Karpas-422 (cell line): ENCODE measurements around the gene COL1A2. TPM values are rescaled to one million over a fixed set of nuclear protein-coding genes. Genes with fewer than 3 reads are reported as not detected.

Experiments
- DNase-seq: peaks from one replicate; pipeline ENCODE4 v3.0.0-alpha.2; 2015
- H2AFZ ChIP-seq: fragments of 200-600 bp; sonication (generic); 2 replicates; pipeline ENCODE4 v1.6.1; 2014; ENCODE audit warnings: antibody characterized with exemption, low read length, mixed read lengths
- H3K27ac ChIP-seq: fragments of 200-600 bp; sonication (generic); 2 replicates; pipeline ENCODE4 v1.5.1; 2014; ENCODE audit warnings: mild to moderate bottlenecking, low read length, moderate library complexity
- H3K27me3 ChIP-seq: fragments of 200-600 bp; sonication (generic); 2 replicates; pipeline ENCODE4 v1.6.1; 2014; ENCODE audit warnings: low read length, mixed read lengths
- H3K36me3 ChIP-seq: fragments of 200-600 bp; sonication (generic); 2 replicates; pipeline ENCODE4 v1.6.1; 2014; ENCODE audit warnings: low read length, mixed read lengths; ENCODE audit not compliant: insufficient read depth
- H3K4me1 ChIP-seq: fragments of 200-600 bp; sonication (generic); 2 replicates; pipeline ENCODE4 v1.6.1; 2014; ENCODE audit warnings: mild to moderate bottlenecking, low read length, mixed read lengths
- H3K4me2 ChIP-seq: fragments of 200-600 bp; sonication (generic); 2 replicates; pipeline ENCODE4 v1.6.1; 2014; ENCODE audit warnings: low read length, low read depth, mild to moderate bottlenecking; ENCODE audit not compliant: poor library complexity, severe bottlenecking
- H3K4me3 ChIP-seq: fragments of 200-600 bp; sonication (generic); 2 replicates; pipeline ENCODE4 v1.5.1; 2014; ENCODE audit warnings: mild to moderate bottlenecking, antibody characterized with exemption, low read length, mixed read lengths
- H3K79me2 ChIP-seq: fragments of 200-600 bp; sonication (generic); 2 replicates; pipeline ENCODE4 v1.6.1; 2014; ENCODE audit warnings: mild to moderate bottlenecking, low read length, mixed read lengths
- H3K9ac ChIP-seq: fragments of 200-600 bp; sonication (generic); 2 replicates; pipeline ENCODE4 v1.6.0; 2014; ENCODE audit warnings: low read length
- H3K9me2 ChIP-seq: fragments of 200-600 bp; sonication (generic), shearing (Covaris generic); replicated peaks from 2 replicates; pipeline ENCODE4 v1.6.0; 2014; ENCODE audit warnings: mild to moderate bottlenecking, low read length, moderate library complexity; ENCODE audit not compliant: insufficient read depth
- H3K9me3 ChIP-seq: fragments of 300-700, 200-600 bp; sonication (generic); 2 replicates; pipeline ENCODE4 v1.6.1; 2014; ENCODE audit warnings: low read length, mixed read lengths
- H4K20me1 ChIP-seq: fragments of 200-600 bp; sonication (generic); 2 replicates; pipeline ENCODE4 v1.6.1; 2014; ENCODE audit warnings: mild to moderate bottlenecking, antibody characterized with exemption, low read length, low read depth; ENCODE audit not compliant: insufficient read depth
- total RNA-seq: library from RNA; depleted of rRNA; stranded (reverse); fragments of >200 nt; shearing (Covaris generic); gene quantifications from 2 replicates; pipeline ENCODE4 v1.2.3, GENCODE V29; 2014; ENCODE audit warnings: low replicate concordance

COL1A2 gene
- total RNA-seq, 1 experiment from 2014 or later: not detected

DNA sequence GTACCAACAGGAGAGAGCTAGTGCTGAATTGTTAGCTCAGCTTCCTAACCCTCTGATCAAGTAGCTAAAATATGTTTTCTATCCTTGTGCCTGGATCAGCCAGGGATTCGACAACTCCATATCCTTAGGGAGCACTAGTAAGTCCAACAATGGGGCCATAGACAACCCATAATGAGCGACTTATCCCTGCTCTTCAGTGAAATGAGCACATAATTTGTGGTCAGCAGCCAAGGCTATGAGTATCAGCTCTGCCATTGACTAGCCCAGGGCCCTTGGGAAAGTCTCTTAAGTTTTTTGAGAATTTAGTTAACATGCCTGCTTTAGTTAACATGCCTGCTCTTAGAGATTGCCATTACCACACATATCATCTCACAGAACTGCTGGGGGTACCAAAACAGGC is 39.3 kb downstream of the COL1A2 start:
- Histone ChIP-seq H3K9me3 (no peaks in the 10 kb centered on the region), H3K4me3 (no peak overlapping the region), H3K9me2 (no peaks in the 10 kb centered on the region), H4K20me1 (no peaks in the 10 kb centered on the region), H2AFZ (no peak overlapping the region), H3K27ac (no peak overlapping the region), H3K36me3 (no peaks in the 10 kb centered on the region), H3K4me1 (peaks cover 5% of the 10 kb centered on the region; the same call in 1 of the 2 replicates), H3K9ac (no peak overlapping the region), H3K27me3 (0 out of 2 replicates have a peak, but pooled peaks cover 2% of the 10 kb centered on the region), H3K79me2 (no peaks in the 10 kb centered on the region), H3K4me2 (no peak overlapping the region)
- no peak for DNase-seq

DNA sequence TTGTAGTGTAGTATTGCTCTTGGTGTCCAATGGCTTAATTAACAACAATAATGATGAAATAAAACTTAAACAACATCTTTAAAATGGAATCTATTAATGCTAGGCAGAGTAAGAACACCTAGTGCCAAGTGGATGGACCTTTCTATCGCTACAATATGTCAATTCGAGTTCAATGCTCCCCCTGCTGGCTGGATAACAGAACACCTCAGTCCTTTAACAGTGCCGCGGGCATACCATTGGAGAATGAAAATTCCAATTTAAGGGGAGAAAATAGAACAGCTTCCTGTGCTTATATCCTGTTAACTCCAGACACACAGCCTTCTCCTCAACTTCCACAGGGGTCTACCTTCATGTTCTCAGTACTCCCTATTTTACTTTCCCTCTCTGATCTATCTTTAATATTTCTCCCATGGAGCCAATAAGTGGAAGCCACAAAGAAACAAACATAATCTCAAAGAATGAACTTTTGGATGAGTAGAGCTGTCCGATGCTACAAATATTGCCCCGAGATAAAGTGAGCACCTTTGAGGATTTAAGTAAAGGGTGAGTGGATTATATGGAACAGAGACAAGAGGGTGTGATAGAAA is 41.4 kb downstream of the COL1A2 start:
- 0 out of 2 replicates have a peak, but pooled peaks cover 2% of the 10 kb centered on the region for H3K27me3 ChIP-seq
- H3K36me3 ChIP-seq: no peaks in the 10 kb centered on the region
- H3K9me3 ChIP-seq: no peaks in the 10 kb centered on the region
- H3K79me2 ChIP-seq: no peaks in the 10 kb centered on the region
- peaks cover 2% of the 10 kb centered on the region; the same call in 1 of the 2 replicates for H3K4me1 ChIP-seq
- H3K4me3 ChIP-seq: no peak overlapping the region
- H3K27ac ChIP-seq: no peak overlapping the region
- H3K4me2 ChIP-seq: no peak overlapping the region
- DNase-seq: peak; percentile 83
- H2AFZ ChIP-seq: no peak overlapping the region
- H3K9ac ChIP-seq: no peak overlapping the region
- H3K9me2 ChIP-seq: no peaks in the 10 kb centered on the region
- H4K20me1 ChIP-seq: no peaks in the 10 kb centered on the region

DNA sequence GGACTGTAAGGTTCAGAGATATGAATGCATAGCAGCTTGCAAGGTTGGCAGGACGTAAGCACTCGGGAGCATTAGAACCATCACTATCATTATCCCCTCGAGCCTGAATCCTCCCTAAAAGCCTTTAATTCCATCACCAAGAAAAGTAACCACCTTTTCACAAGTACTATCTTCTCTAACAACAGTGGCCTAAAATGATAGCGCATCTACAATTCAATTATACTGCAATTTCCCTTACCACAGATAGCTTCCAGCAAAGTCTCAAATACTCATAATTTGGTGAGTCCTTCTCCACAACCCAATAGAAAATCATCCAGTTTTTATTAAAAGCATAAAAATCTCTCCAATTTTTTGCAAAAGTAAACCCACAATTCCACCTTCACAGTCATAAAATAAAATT is 42.0 kb downstream of the COL1A2 start:
- no peaks in the 10 kb centered on the region for H3K36me3 ChIP-seq
- H3K27ac ChIP-seq: no peak overlapping the region
- H3K9ac ChIP-seq: no peak overlapping the region
- H3K4me1 ChIP-seq: no peaks in the 10 kb centered on the region
- no peaks in the 10 kb centered on the region for H4K20me1 ChIP-seq
- H3K4me3 ChIP-seq: no peak overlapping the region
- H2AFZ ChIP-seq: no peak overlapping the region
- no peaks in the 10 kb centered on the region for H3K79me2 ChIP-seq
- 0 out of 2 replicates have a peak, but pooled peaks cover 2% of the 10 kb centered on the region for H3K27me3 ChIP-seq
- H3K9me3 ChIP-seq: no peaks in the 10 kb centered on the region
- no peaks in the 10 kb centered on the region for H3K9me2 ChIP-seq
- DNase-seq: no peak
- H3K4me2 ChIP-seq: no peak overlapping the region

DNA sequence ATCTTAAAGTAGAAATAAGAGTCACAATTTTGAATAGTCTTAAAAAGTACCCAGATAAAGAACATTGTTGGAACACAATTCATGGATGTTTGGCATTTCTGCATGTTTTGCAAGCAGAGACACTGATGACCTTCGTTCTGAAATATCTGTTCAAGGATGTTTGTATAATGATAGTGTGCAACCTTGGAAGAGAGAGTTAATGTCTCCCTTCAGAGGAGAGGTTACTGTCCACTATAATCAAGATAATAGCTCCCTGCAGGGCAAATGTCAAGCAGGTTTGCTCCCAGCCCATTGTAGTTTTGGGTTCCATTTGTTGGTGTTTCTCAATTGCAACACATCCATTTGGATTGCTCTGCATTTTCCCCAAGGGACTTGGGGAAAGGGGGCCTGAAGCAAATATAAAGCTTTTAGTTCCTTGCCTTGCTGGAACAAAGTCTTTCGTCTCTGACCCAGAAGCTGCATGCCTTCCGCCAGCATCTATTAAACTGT is 45.2 kb downstream of the COL1A2 start:
- no peaks in the 10 kb centered on the region for H3K9me2 ChIP-seq
- H3K27me3 ChIP-seq: 0 out of 2 replicates have a peak, but pooled peaks cover 2% of the 10 kb centered on the region
- DNase-seq: no peak
- no peaks in the 10 kb centered on the region for H3K9me3 ChIP-seq
- no peaks in the 10 kb centered on the region for H3K36me3 ChIP-seq
- no peaks in the 10 kb centered on the region for H4K20me1 ChIP-seq
- H3K79me2 ChIP-seq: no peaks in the 10 kb centered on the region
- H3K4me2 ChIP-seq: no peak overlapping the region
- H2AFZ ChIP-seq: no peak overlapping the region
- no peak overlapping the region for H3K4me3 ChIP-seq
- no peaks in the 10 kb centered on the region for H3K4me1 ChIP-seq
- no peak overlapping the region for H3K9ac ChIP-seq
- no peak overlapping the region for H3K27ac ChIP-seq

DNA sequence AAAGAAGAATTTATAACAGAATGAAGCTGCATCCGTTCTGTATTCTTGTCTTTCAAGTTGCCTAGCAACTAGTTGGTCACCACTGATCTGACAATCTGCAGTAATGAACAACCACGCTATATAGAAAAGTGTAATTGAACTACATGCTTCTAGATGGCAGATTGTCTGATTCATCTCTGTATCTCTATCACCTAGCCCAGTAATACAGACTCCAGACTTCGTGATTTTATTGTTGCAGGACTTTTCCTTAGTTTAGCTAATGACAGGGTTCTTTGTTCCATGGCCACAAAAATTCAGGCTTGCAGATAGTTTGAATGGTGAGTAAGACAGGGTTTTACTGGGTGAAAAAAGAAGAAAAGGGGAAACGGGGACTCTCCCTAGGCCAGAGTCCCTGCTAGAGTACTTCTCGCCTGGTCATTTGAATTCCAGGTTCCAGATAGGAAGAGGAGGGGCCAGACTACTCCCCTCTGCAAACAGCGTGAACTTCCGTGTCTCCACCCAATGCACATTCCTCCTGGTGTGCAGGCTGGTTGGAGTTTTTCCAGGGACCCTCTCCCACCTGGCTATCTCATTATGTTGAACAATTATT is 45.9 kb downstream of the COL1A2 start:
- no peaks in the 10 kb centered on the region for H3K79me2 ChIP-seq
- no peaks in the 10 kb centered on the region for H3K27me3 ChIP-seq
- H3K27ac ChIP-seq: no peak overlapping the region
- no peaks in the 10 kb centered on the region for H3K9me3 ChIP-seq
- H3K4me2 ChIP-seq: no peak overlapping the region
- no peak overlapping the region for H3K9ac ChIP-seq
- no peak for DNase-seq
- H4K20me1 ChIP-seq: no peaks in the 10 kb centered on the region
- H3K36me3 ChIP-seq: no peaks in the 10 kb centered on the region
- no peak overlapping the region for H3K4me3 ChIP-seq
- H3K9me2 ChIP-seq: no peaks in the 10 kb centered on the region
- H2AFZ ChIP-seq: no peak overlapping the region
- no peaks in the 10 kb centered on the region for H3K4me1 ChIP-seq

DNA sequence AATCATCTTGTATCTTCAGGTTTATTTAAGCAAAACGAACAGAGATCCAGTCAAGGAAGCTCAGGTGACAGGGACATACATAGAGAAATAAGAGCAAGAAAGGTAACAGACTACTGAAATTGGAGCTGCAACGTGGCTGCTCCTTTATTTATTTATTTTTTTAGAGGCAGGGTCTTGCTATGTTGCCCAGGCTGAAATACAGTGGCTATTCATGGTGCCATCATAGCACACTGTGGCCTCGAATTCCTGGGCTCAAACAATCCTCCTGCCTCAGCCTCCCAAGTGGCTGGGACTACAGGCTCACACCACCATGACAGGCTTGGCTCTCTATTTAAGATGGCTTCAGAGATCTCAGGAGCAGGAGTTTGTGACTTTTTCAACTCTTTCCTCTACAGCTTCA is 46.4 kb downstream of the COL1A2 start:
- Histone ChIP-seq H3K36me3 (no peaks in the 10 kb centered on the region), H3K4me1 (no peaks in the 10 kb centered on the region), H3K4me3 (no peak overlapping the region), H3K9me3 (no peaks in the 10 kb centered on the region), H2AFZ (no peak overlapping the region), H3K27me3 (no peaks in the 10 kb centered on the region), H4K20me1 (no peaks in the 10 kb centered on the region), H3K9ac (no peak overlapping the region), H3K4me2 (no peak overlapping the region), H3K27ac (no peak overlapping the region), H3K79me2 (no peaks in the 10 kb centered on the region), H3K9me2 (no peaks in the 10 kb centered on the region)
- peak; percentile 4 for DNase-seq

DNA sequence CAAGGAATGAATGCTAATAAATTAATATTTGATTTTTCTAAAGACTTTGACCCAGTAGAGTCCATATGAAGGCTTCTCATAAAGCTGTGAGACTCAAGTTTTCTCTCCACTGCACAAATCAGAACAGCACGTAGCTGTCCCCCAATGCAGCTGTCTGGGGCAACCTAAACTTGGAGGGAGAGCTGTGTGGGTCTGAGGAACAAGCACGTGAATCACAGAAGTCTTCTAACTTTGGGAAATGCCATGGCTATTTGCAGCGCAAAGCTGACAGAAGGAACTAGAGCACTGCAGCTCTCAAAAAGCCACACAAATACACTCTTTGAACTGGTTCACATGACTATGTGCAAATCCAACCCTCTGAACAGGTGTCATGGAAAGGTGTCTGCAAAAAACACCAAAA is 47.9 kb downstream of the COL1A2 start:
- Histone ChIP-seq H2AFZ (no peak overlapping the region), H3K9me2 (no peaks in the 10 kb centered on the region), H3K4me3 (no peak overlapping the region), H3K27me3 (no peaks in the 10 kb centered on the region), H3K27ac (no peak overlapping the region), H4K20me1 (no peaks in the 10 kb centered on the region), H3K4me1 (no peaks in the 10 kb centered on the region), H3K4me2 (no peak overlapping the region), H3K9ac (no peak overlapping the region), H3K36me3 (no peaks in the 10 kb centered on the region), H3K9me3 (no peaks in the 10 kb centered on the region), H3K79me2 (no peaks in the 10 kb centered on the region)
- peak; percentile 37 for DNase-seq

DNA sequence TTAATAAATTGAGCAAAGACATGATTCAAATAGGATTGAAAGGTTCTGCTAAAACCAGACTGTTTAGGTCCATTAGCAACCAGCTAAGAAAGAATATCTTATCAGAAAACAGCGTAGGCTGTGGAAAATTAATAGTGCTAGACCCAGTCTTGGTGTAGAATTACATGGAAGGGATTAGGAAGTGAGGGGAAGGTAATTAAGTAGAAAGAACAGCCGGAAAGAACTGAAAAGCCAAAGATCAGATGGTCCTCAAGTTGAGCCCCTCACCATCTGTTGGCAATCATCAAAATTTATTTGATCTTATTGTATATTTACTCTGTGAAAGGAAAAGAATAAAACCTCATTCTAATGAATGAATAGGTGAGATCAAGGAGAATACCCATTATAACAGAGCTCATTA is 50.1 kb downstream of the COL1A2 start:
- H3K4me1 ChIP-seq: no peaks in the 10 kb centered on the region
- H2AFZ ChIP-seq: no peak overlapping the region
- H3K79me2 ChIP-seq: no peaks in the 10 kb centered on the region
- H3K4me2 ChIP-seq: no peak overlapping the region
- no peaks in the 10 kb centered on the region for H4K20me1 ChIP-seq
- H3K27ac ChIP-seq: no peak overlapping the region
- no peaks in the 10 kb centered on the region for H3K9me3 ChIP-seq
- H3K27me3 ChIP-seq: no peaks in the 10 kb centered on the region
- no peaks in the 10 kb centered on the region for H3K36me3 ChIP-seq
- H3K4me3 ChIP-seq: no peak overlapping the region
- no peak overlapping the region for H3K9ac ChIP-seq
- DNase-seq: no peak
- no peaks in the 10 kb centered on the region for H3K9me2 ChIP-seq
